KMS-11 (cell line): Measurements from ENCODE around the gene PCDH17.

ENCODE experiments used
- H2AFZ ChIP-seq: fragments of 200-600 bp; sonication (generic); 2 replicates; pipeline ENCODE4 v1.6.1; 2016; ENCODE audit warnings: antibody characterized with exemption, mixed run types, low read depth
- H3K27ac ChIP-seq: fragments of 200-600 bp; sonication (generic); 2 replicates; pipeline ENCODE4 v1.6.1; 2016; ENCODE audit warnings: mild to moderate bottlenecking, mixed run types
- H3K27me3 ChIP-seq: fragments of 200-600 bp; sonication (generic); 2 replicates; pipeline ENCODE4 v1.6.1; 2017; ENCODE audit warnings: mild to moderate bottlenecking, low read depth, mixed run types, moderate library complexity; ENCODE audit not compliant: insufficient read depth
- H3K36me3 ChIP-seq: fragments of 200-600 bp; sonication (generic); 2 replicates; pipeline ENCODE4 v1.6.1; 2017; ENCODE audit warnings: mild to moderate bottlenecking, mixed run types; ENCODE audit not compliant: insufficient read depth
- H3K4me1 ChIP-seq: fragments of 200-600 bp; sonication (generic); 2 replicates; pipeline ENCODE4 v1.6.1; 2016; ENCODE audit warnings: mild to moderate bottlenecking, low read depth, mixed run types; ENCODE audit not compliant: poor library complexity, severe bottlenecking
- H3K4me2 ChIP-seq: fragments of 200-600 bp; sonication (generic); 2 replicates; pipeline ENCODE4 v1.7.0; 2016; ENCODE audit warnings: mild to moderate bottlenecking, mixed run types
- H3K4me3 ChIP-seq: fragments of 200-600 bp; sonication (generic); IDR thresholded peaks from 2 replicates; pipeline ENCODE4 v1.6.1; 2017; ENCODE audit warnings: low read depth, low read length, mixed read lengths; ENCODE audit not compliant: insufficient read depth
- H3K79me2 ChIP-seq: fragments of 200-600 bp; sonication (generic); 2 replicates; pipeline ENCODE4 v1.6.1; 2016; ENCODE audit warnings: low read depth, mixed run types; ENCODE audit not compliant: insufficient read depth
- H3K9ac ChIP-seq: fragments of 200-600 bp; sonication (generic); 2 replicates; pipeline ENCODE4 v1.6.1; 2016; ENCODE audit warnings: mild to moderate bottlenecking, mixed run types
- H4K20me1 ChIP-seq: fragments of 200-600 bp; sonication (generic); 2 replicates; pipeline ENCODE4 v1.6.1; 2016; ENCODE audit warnings: mild to moderate bottlenecking, mixed run types; ENCODE audit not compliant: insufficient read depth
- TF ChIP-seq, protein P1 (sequence below): fragments of 200-600 bp; sonication (generic); conservative IDR thresholded peaks from 2 replicates; pipeline ENCODE4 v1.6.1; 2017; ENCODE audit warnings: low read depth, mild to moderate bottlenecking, antibody characterized with exemption, low read length, moderate library complexity, mixed read lengths

PCDH17 gene

DNA sequence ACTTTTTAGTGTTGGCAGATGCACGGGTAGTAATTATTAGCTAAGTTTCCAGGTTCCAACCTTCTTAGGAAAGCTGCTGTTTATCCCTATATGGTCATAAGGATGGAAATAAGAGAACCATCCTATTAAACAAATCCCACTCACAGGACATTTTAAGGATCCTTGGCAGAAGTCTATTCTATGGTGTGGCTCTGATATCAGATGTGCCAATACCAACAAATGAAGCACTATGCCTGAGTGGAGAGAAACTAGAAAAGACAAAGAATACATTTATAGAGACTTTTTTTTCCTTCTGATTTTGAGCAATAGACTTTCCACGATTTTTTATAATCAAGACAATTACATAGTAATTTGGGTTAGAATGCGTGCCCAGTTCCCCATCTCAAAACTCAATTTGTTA lies 12.6 kb downstream of the PCDH17 start:
- no peaks in the 10 kb centered on the region for H3K4me1 ChIP-seq
- H3K9ac ChIP-seq = no peak overlapping the region
- no peak overlapping the region for H3K4me2 ChIP-seq
- no peaks in the 10 kb centered on the region for H3K27me3 ChIP-seq
- H4K20me1 ChIP-seq = no peaks in the 10 kb centered on the region
- TF ChIP-seq, protein P1, sequence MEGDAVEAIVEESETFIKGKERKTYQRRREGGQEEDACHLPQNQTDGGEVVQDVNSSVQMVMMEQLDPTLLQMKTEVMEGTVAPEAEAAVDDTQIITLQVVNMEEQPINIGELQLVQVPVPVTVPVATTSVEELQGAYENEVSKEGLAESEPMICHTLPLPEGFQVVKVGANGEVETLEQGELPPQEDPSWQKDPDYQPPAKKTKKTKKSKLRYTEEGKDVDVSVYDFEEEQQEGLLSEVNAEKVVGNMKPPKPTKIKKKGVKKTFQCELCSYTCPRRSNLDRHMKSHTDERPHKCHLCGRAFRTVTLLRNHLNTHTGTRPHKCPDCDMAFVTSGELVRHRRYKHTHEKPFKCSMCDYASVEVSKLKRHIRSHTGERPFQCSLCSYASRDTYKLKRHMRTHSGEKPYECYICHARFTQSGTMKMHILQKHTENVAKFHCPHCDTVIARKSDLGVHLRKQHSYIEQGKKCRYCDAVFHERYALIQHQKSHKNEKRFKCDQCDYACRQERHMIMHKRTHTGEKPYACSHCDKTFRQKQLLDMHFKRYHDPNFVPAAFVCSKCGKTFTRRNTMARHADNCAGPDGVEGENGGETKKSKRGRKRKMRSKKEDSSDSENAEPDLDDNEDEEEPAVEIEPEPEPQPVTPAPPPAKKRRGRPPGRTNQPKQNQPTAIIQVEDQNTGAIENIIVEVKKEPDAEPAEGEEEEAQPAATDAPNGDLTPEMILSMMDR = no peak
- H3K79me2 ChIP-seq = no peaks in the 10 kb centered on the region
- no peaks in the 10 kb centered on the region for H3K36me3 ChIP-seq
- no peak overlapping the region for H3K4me3 ChIP-seq
- H3K27ac ChIP-seq = no peak overlapping the region
- H2AFZ ChIP-seq = no peak overlapping the region

DNA sequence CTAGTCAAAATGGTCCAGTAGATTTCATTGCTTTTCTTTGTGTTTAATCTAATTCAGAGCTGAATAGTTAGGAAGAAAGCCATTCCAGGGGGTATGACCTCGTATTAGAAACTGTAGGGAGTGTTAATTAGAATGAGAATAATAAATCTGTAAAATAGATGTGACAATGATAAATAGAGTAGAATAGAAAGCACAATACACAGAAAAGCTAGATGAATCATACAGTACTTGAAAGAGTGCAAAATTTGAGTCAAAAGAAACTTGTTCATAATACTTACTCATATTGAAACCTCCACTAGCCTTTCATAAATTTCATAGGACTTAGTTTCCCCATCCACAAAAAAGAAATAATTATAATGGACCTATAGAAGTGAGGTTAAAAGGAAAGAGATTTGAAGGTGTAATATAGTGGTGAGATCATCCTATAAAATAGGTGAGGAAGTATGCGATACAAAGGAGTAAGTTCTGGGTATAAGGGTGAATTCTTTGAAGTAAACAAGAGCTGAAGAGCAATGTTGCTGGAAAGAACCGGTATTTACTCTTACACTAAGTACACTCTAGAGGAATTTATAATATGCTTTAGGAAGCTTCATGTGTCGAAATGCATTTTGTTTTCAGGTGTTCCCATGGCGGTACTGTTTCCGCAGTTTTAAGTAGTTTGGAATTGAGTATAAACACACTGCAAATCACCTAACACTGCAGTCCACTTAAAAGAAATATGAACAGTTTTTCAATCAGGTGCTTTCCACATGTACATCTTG lies 21.9 kb downstream of the PCDH17 start:
- Histone ChIP-seq H2AFZ (no peak overlapping the region), H3K9ac (no peak overlapping the region), H3K4me2 (no peak overlapping the region), H3K4me3 (no peak overlapping the region), H3K4me1 (no peaks in the 10 kb centered on the region), H3K27me3 (no peaks in the 10 kb centered on the region), H4K20me1 (no peaks in the 10 kb centered on the region), H3K79me2 (no peaks in the 10 kb centered on the region), H3K36me3 (no peaks in the 10 kb centered on the region), H3K27ac (no peak overlapping the region)
- TF ChIP-seq, protein P1 = no peak

DNA sequence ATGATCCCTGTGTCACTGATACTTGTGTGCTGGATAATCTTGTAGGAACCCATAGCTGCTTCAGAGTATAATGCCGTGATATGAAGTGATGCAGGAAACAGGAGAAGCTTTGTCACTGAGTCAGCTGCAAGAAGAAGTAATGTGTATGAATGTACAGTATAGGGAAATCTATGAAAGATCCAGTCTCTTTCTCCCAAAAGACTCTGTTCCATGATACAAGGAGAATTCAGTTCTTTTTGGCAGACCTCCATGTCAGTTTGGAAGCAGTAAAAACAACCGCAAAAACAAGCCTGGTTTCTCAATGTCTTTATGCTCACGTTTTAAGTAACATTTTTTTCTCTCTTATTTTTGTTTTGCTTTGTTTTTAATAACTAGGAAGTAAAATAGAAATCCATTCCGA lies 33.9 kb downstream of the PCDH17 start:
- Histone ChIP-seq H2AFZ (no peak overlapping the region), H3K79me2 (no peaks in the 10 kb centered on the region), H3K4me3 (no peak overlapping the region), H3K36me3 (no peaks in the 10 kb centered on the region), H3K4me1 (no peaks in the 10 kb centered on the region), H3K27me3 (no peaks in the 10 kb centered on the region), H3K9ac (no peak overlapping the region), H3K4me2 (no peak overlapping the region), H3K27ac (no peak overlapping the region), H4K20me1 (no peaks in the 10 kb centered on the region)
- TF ChIP-seq, protein P1 = no peak

DNA sequence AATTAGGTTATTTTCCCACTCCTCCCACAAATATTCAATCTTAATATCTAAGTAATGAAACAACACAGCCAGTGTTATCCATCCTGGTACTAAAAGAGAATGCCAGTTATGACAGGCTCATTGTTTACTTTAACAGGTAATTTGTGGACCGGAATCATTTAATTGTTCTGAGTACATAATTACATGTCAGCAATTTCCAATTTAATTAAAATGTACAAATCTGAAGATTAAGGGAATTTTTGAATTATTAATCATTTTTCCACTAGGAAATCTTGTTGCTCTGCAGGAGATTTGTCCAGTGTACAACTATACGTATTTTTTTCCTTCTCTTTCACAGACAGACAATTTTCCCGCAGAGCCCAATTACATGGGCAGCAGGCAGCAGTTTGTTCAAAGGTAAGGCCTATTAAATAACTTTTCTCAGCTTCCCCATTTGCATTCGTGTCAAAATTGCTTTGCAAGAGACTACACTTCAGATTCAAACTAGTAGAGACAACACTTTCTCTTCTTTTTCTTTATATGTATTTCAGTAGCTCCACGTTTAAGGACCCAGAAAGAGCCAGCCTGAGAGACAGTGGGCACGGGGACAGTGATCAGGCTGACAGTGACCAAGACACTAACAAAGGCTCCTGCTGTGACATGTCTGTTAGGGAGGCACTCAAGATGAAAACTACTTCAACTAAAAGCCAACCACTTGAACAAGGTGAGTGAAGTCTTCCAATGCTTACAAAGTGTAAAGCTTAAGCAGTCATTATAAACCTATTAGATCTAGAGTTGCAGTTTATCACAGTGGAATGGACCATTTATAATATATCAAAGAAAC lies 34.8 kb downstream of the PCDH17 start:
- Histone ChIP-seq H3K9ac (no peak overlapping the region), H3K4me1 (no peaks in the 10 kb centered on the region), H3K27ac (no peak overlapping the region), H3K36me3 (no peaks in the 10 kb centered on the region), H2AFZ (no peak overlapping the region), H3K4me3 (no peak overlapping the region), H3K27me3 (no peaks in the 10 kb centered on the region), H3K79me2 (no peaks in the 10 kb centered on the region), H3K4me2 (no peak overlapping the region), H4K20me1 (no peaks in the 10 kb centered on the region)
- TF ChIP-seq, protein P1 = no peak
